ENCODE measurements around the gene ARHGEF28.

Gene ARHGEF28

GRCh38 chr5:73948720-73949119 is 322.7 kb downstream of the ARHGEF28 start:
- H3K27me3 ChIP-seq: peaks cover 4% of the 10 kb centered on the region
- TF ChIP-seq CTCF (IDR thresholded peaks at IDR 0.05): no peak
- no peaks in the 10 kb centered on the region for H3K36me3 ChIP-seq
- H3K27ac ChIP-seq: no peak overlapping the region
- H3K4me3 ChIP-seq (ENCODE audit: low read depth in 1 of 2, low read length in 1 of 2): no peak overlapping the region
- H3K9me3 ChIP-seq: no peaks in the 10 kb centered on the region
- no peaks in the 10 kb centered on the region for H3K4me1 ChIP-seq (ENCODE audit: control insufficient read depth in 1 of 2, insufficient read depth in 1 of 2, low read depth in 1 of 2, low read length in 1 of 2)

DNA sequence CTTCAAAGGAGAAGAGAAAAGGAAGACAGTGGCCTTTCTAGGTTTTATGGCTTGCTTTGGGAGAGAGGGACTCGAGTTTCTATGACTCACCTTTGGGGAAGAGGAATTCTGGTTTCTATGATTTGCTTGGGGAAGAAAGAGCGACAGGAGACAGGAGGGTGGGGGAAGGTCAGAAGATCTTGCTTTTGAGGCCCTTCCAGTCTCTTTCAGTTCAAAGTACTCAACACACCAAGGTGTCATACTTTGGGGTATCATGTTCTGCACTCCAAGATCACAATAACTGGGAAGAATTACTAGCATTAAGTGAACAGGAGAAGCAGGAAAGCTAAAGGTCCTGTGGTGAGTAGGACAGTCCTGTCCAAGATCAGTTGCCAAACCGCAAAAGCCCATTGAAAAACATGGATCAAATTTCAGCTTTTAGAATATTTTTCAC is 324.5 kb downstream of the ARHGEF28 start:
- H3K4me1 ChIP-seq (ENCODE audit: control insufficient read depth in 1 of 2, insufficient read depth in 1 of 2, low read depth in 1 of 2, low read length in 1 of 2): no peaks in the 10 kb centered on the region
- H3K27me3 ChIP-seq: peaks cover 4% of the 10 kb centered on the region
- H3K9me3 ChIP-seq: no peaks in the 10 kb centered on the region
- H3K27ac ChIP-seq: no peak overlapping the region
- H3K4me3 ChIP-seq (ENCODE audit: low read depth in 1 of 2, low read length in 1 of 2): no peak overlapping the region
- no peaks in the 10 kb centered on the region for H3K36me3 ChIP-seq
- TF ChIP-seq CTCF (IDR thresholded peaks at IDR 0.05): no peak

GRCh38 chr5:73950912-73951430 is 325.0 kb downstream of the ARHGEF28 start:
- no peak overlapping the region for H3K4me3 ChIP-seq (ENCODE audit: low read depth in 1 of 2, low read length in 1 of 2)
- H3K27ac ChIP-seq: no peak overlapping the region
- H3K9me3 ChIP-seq: no peaks in the 10 kb centered on the region
- no peaks in the 10 kb centered on the region for H3K36me3 ChIP-seq
- TF ChIP-seq CTCF (IDR thresholded peaks at IDR 0.05): no peak
- peaks cover 4% of the 10 kb centered on the region for H3K27me3 ChIP-seq
- H3K4me1 ChIP-seq (ENCODE audit: control insufficient read depth in 1 of 2, insufficient read depth in 1 of 2, low read depth in 1 of 2, low read length in 1 of 2): no peaks in the 10 kb centered on the region

DNA sequence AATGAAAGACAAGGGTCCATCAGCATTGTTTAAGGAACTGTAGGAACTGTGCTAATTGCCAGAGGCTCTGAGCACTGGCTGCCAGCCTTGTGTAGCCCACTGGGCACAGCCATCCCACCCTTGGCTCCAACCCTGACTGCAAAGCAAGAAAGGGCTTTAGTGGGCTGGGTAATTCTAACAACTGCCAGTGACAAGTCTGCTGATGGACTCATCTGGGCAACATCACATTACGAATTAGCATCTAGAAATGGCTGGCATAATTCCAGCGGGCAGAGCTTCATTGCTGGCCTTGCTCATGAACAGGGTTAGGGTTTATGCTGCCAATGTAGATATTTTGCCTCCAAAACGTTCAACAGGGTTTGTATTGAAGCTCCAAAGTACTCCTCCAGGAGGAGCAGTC is 326.9 kb downstream of the ARHGEF28 start:
- no peaks in the 10 kb centered on the region for H3K27me3 ChIP-seq
- H3K9me3 ChIP-seq: no peaks in the 10 kb centered on the region
- TF ChIP-seq CTCF (IDR thresholded peaks at IDR 0.05): no peak
- no peaks in the 10 kb centered on the region for H3K36me3 ChIP-seq
- no peaks in the 10 kb centered on the region for H3K4me1 ChIP-seq (ENCODE audit: control insufficient read depth in 1 of 2, insufficient read depth in 1 of 2, low read depth in 1 of 2, low read length in 1 of 2)
- no peak overlapping the region for H3K4me3 ChIP-seq (ENCODE audit: low read depth in 1 of 2, low read length in 1 of 2)
- H3K27ac ChIP-seq: no peak overlapping the region

DNA sequence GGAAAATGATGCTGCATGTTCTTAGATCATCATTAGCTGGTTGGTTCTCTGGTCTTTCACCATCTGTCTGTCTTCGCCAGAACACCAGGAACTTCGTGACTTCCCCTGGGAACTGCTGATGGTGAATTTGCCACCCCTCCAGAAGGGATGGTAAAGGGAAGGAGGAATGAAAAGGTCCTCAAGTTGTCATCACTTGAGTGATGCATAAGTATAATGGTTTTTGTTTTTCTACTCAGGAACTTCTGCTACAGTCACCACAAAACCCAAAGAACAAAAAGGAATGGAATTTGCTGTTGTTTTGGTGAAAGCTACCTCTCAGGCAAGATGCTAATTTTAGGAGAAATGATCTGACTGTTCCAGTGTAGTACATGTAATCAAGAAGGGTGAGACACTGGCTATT is 328.4 kb downstream of the ARHGEF28 start:
- Histone ChIP-seq H3K36me3 (no peaks in the 10 kb centered on the region), H3K4me1 (ENCODE audit: control insufficient read depth in 1 of 2, insufficient read depth in 1 of 2, low read depth in 1 of 2, low read length in 1 of 2) (no peaks in the 10 kb centered on the region), H3K27me3 (no peaks in the 10 kb centered on the region), H3K27ac (no peak overlapping the region), H3K9me3 (no peaks in the 10 kb centered on the region), H3K4me3 (ENCODE audit: low read depth in 1 of 2, low read length in 1 of 2) (no peak overlapping the region)
- TF ChIP-seq CTCF (IDR thresholded peaks at IDR 0.05): no peak
